Measurements from ENCODE around the gene OR1N1.

Gene OR1N1

DNA sequence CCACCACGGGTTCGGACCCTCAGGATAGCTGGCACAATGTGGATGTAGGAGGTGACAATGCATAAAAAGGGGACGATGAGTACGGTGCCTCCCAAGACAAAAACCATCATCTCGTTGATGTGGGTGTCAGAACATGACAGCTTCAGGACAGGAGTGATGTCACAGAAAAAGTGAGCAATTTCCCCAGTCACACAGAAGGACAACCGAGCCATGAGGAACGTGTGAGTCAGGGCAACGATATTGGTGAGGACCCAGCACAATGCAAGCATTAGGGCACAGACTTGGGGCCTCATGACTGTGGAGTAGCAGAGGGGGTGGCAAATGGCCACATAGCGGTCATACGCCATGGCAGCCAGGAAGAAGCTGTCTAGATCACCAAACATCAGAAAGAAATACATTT, 491 bp downstream of the OR1N1 start:
- Histone ChIP-seq H3K9me3 (no peaks in the 10 kb centered on the region), H3K36me3 (no peaks in the 10 kb centered on the region), H3K27ac (no peak overlapping the region), H3K27me3 (peaks cover 7% of the 10 kb centered on the region), H3K4me3 (ENCODE audit: low read depth in 1 of 2, low read length in 1 of 2) (no peak overlapping the region), H3K4me1 (ENCODE audit: control insufficient read depth in 1 of 2, insufficient read depth in 1 of 2, low read depth in 1 of 2, low read length in 1 of 2) (no peaks in the 10 kb centered on the region)
- TF ChIP-seq, protein P1, sequence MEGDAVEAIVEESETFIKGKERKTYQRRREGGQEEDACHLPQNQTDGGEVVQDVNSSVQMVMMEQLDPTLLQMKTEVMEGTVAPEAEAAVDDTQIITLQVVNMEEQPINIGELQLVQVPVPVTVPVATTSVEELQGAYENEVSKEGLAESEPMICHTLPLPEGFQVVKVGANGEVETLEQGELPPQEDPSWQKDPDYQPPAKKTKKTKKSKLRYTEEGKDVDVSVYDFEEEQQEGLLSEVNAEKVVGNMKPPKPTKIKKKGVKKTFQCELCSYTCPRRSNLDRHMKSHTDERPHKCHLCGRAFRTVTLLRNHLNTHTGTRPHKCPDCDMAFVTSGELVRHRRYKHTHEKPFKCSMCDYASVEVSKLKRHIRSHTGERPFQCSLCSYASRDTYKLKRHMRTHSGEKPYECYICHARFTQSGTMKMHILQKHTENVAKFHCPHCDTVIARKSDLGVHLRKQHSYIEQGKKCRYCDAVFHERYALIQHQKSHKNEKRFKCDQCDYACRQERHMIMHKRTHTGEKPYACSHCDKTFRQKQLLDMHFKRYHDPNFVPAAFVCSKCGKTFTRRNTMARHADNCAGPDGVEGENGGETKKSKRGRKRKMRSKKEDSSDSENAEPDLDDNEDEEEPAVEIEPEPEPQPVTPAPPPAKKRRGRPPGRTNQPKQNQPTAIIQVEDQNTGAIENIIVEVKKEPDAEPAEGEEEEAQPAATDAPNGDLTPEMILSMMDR (IDR thresholded peaks at IDR 0.05) = no peak

DNA sequence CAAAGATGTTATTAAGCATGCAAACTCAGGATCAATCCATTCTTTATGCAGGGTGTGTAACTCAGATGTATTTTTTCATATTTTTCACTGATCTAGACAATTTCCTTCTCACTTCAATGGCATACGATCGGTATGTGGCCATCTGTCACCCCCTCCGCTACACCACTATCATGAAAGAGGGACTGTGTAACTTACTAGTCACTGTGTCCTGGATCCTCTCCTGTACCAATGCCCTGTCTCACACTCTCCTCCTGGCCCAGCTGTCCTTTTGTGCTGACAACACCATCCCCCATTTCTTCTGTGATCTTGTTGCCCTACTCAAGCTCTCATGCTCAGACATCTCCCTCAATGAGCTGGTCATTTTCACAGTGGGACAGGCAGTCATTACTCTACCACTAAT, 7.7 kb downstream of the OR1N1 start:
- Histone ChIP-seq H3K9me3 (no peaks in the 10 kb centered on the region), H3K4me3 (ENCODE audit: low read depth in 1 of 2, low read length in 1 of 2) (no peak overlapping the region), H3K27me3 (peaks cover 13% of the 10 kb centered on the region), H3K27ac (no peak overlapping the region), H3K4me1 (ENCODE audit: control insufficient read depth in 1 of 2, insufficient read depth in 1 of 2, low read depth in 1 of 2, low read length in 1 of 2) (no peaks in the 10 kb centered on the region), H3K36me3 (no peaks in the 10 kb centered on the region)
- TF ChIP-seq, protein P1 (IDR thresholded peaks at IDR 0.05) = no peak

DNA sequence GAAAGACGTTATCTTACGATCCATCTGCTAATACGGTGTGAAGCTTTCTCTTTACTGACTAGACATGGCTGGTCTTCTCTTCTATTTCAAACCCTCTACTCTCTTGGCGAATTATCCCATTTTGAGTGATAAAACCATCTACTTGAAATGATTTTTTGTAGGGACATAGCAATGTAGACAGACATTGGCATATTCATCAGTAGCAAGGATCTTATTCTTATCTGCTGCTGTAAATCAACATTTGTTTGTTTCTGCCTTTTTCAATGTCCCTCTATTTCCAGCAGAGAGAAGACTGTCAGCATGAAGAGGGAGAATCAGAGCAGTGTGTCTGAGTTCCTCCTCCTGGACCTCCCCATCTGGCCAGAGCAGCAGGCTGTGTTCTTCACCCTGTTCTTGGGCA, 8.3 kb downstream of the OR1N1 start, which contains the start of gene OR1J4:
TSS of gene OR1J4 (plus strand) at position 301 of the 400 bp plus-strand sequence. CDS start at position 301, 0 bp downstream.
- Histone ChIP-seq H3K9me3 (no peaks in the 10 kb centered on the region), H3K4me3 (ENCODE audit: low read depth in 1 of 2, low read length in 1 of 2) (no peak within 1 kb of the TSS), H3K4me1 (ENCODE audit: control insufficient read depth in 1 of 2, insufficient read depth in 1 of 2, low read depth in 1 of 2, low read length in 1 of 2) (no peaks in the 10 kb centered on the region), H3K36me3 (no peaks in the 10 kb centered on the region), H3K27ac (no peak within 1 kb of the TSS), H3K27me3 (peaks cover 7% of the 10 kb centered on the region)
- TF ChIP-seq, protein P1 (IDR thresholded peaks at IDR 0.05) = no peak

DNA sequence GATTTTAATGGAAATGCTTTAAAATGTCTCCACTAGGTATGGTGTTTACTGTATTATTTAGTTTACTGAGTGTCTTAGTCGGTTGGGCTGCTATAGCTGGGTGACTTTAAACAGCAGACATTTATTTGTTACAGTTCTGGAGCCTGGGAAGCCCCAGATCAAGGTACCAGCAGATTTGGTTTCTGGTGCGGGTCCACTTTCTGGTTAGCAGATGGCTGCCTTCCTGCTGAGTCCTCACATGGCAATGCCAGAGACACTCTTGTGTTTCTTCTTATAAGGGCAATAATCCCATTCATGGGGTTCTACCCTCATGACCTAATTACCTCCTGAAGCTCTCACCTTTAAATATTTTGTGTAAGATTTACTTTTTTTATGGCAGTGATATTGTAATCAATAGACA, 8.9 kb downstream of the OR1N1 start:
- Histone ChIP-seq H3K27me3 (peaks cover 9% of the 10 kb centered on the region), H3K9me3 (no peaks in the 10 kb centered on the region), H3K4me3 (ENCODE audit: low read depth in 1 of 2, low read length in 1 of 2) (no peak overlapping the region), H3K36me3 (no peaks in the 10 kb centered on the region), H3K4me1 (ENCODE audit: control insufficient read depth in 1 of 2, insufficient read depth in 1 of 2, low read depth in 1 of 2, low read length in 1 of 2) (no peaks in the 10 kb centered on the region), H3K27ac (no peak overlapping the region)
- TF ChIP-seq, protein P1 (IDR thresholded peaks at IDR 0.05) = no peak

DNA sequence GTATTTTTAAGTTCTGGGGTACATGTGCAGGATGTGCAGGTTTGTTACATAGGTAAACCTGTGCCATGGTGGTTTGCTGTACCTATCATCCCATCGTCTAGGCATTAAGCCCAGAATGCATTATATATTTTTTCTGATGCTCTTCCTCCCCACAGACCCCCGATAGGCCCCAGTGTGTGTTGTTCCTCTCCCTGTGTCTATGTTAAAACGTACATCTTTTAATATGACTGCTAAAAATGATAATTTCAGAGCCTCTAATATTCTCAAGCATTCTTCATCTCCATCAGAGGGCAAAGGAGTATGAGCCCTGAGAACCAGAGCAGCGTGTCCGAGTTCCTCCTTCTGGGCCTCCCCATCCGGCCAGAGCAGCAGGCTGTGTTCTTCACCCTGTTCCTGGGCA, 16.6 kb downstream of the OR1N1 start, which contains the start of gene OR1J2:
TSS of gene OR1J2 (plus strand) at position 301 of the 400 bp plus-strand sequence. CDS start at position 301, 0 bp downstream.
- no peak within 1 kb of the TSS for H3K27ac ChIP-seq
- TF ChIP-seq, protein P1 (IDR thresholded peaks at IDR 0.05) = no peak
- no peaks in the 10 kb centered on the region for H3K4me1 ChIP-seq (ENCODE audit: control insufficient read depth in 1 of 2, insufficient read depth in 1 of 2, low read depth in 1 of 2, low read length in 1 of 2)
- peaks cover 24% of the 10 kb centered on the region for H3K27me3 ChIP-seq
- H3K36me3 ChIP-seq = no peaks in the 10 kb centered on the region
- no peaks in the 10 kb centered on the region for H3K9me3 ChIP-seq
- no peak within 1 kb of the TSS for H3K4me3 ChIP-seq (ENCODE audit: low read depth in 1 of 2, low read length in 1 of 2)

DNA sequence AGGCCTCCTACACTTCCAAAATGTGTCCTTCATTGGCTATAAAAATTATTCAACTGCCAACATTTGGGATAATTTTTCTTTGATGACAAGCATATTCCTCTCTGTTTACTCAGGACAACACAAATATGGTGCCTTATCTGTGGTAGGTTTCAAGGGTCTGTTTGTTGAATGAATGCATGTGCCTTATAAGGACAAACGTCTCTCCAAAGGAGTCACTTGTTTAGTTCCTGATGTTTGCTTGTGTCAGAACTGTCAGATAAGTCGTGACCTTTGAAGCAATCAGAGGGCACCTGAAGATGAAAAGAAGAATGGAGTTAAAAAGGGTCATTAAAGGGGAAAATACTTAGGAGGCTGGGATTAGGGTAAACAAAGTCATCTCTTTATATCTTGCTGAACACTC, 20.1 kb downstream of the OR1N1 start:
- H3K4me3 ChIP-seq (ENCODE audit: low read depth in 1 of 2, low read length in 1 of 2) = no peak overlapping the region
- H3K9me3 ChIP-seq = no peaks in the 10 kb centered on the region
- TF ChIP-seq, protein P1 (IDR thresholded peaks at IDR 0.05) = no peak
- no peaks in the 10 kb centered on the region for H3K4me1 ChIP-seq (ENCODE audit: control insufficient read depth in 1 of 2, insufficient read depth in 1 of 2, low read depth in 1 of 2, low read length in 1 of 2)
- no peak overlapping the region for H3K27ac ChIP-seq
- peaks cover 15% of the 10 kb centered on the region for H3K27me3 ChIP-seq
- H3K36me3 ChIP-seq = no peaks in the 10 kb centered on the region
